Thoracic aorta (tissue), 2 donors: ENCODE measurements around the gene UBE3D. TPM values are rescaled to one million over a fixed set of nuclear protein-coding genes. Genes with fewer than 3 reads are reported as not detected.

Experiments
- ATAC-seq: fragments of 150-250 bp; one replicate; pipeline ENCODE4 v1.8.0; 2017; ENCODE audit warnings: low read depth; ENCODE audit not compliant: insufficient number of reproducible peaks, low FRiP score
- DNase-seq: peaks from one replicate; pipeline ENCODE4 v3.0.0-alpha.2; 2020; ENCODE audit warnings: low spot score
- H3K27ac ChIP-seq, 2 donors: fragments of 200-600 bp; sonication (generic); 1 replicate in 1 of 2; 2 replicates in 1 of 2; pipeline ENCODE4 v1.5.1; 2016; ENCODE audit warnings: mild to moderate bottlenecking in 2 of 2, moderate library complexity in 2 of 2
- H3K27me3 ChIP-seq: fragments of 200-600 bp; sonication (generic); replicated peaks from 2 replicates; pipeline ENCODE4 v1.6.0; 2016; ENCODE audit warnings: mild to moderate bottlenecking; ENCODE audit not compliant: insufficient read depth
- H3K36me3 ChIP-seq: fragments of 200-600 bp; sonication (generic); one replicate; pipeline ENCODE4 v1.5.1; 2016
- H3K4me1 ChIP-seq, 2 donors: fragments of 200-600 bp; sonication (generic); 1 replicate in 1 of 2; 2 replicates in 1 of 2; pipeline versions ENCODE4 v1.5.1 to v1.6.0; 2016; ENCODE audit warnings: low read depth in 2 of 2, mild to moderate bottlenecking in 1 of 2; ENCODE audit not compliant: control insufficient read depth in 1 of 2
- H3K4me3 ChIP-seq: fragments of 200-600 bp; sonication (generic); 2 replicates; pipeline ENCODE4 v1.5.1; 2016; ENCODE audit warnings: mild to moderate bottlenecking
- H3K9me3 ChIP-seq: fragments of 200-600 bp; sonication (generic); 2 replicates; pipeline ENCODE4 v1.5.1; 2016
- total RNA-seq, 2 donors: library from RNA; depleted of rRNA; stranded (reverse); fragments of >200 nt; gene quantifications; one replicate each; pipeline versions ENCODE4 v1.1.0 to v1.2.3, GENCODE V29; 2016
- TF ChIP-seq, protein P1 (sequence below): fragments of 200-600 bp; sonication (generic); IDR thresholded peaks from one replicate; pipeline ENCODE4 v1.5.1; 2019; ENCODE audit warnings: antibody characterized with exemption

Gene UBE3D
- total RNA-seq, 2 donors from 2014 or later = 9.6 to 14.0 TPM

DNA sequence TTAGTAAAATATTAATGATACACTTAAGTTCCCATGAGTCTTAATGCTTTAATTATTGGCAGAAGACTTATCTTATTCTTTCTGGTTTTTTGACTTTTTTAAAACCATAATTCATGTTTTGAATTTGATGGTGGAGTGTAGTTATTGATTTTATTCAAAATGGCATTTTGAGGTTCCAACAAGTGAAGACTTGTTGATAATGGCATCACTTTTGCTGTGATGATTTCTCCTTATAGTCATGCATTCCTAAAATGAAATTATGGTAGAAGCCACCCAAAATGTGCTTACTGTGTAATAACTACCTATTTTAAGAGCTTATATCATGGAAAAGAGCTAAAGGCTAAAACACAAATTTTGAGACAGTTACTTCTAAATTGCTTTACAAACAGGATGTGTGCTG lies 4.0 kb upstream of the UBE3D start:
- Histone ChIP-seq H3K9me3 (no peaks in the 10 kb centered on the region), H3K27me3 (no peaks in the 10 kb centered on the region), H3K4me3 (no peak overlapping the region), H3K36me3 (no peaks in the 10 kb centered on the region), H3K27ac (no peak overlapping the region), H3K4me1 (peaks cover 13 to 39% of the 10 kb centered on the region in 2 donors)
- TF ChIP-seq, protein P1, sequence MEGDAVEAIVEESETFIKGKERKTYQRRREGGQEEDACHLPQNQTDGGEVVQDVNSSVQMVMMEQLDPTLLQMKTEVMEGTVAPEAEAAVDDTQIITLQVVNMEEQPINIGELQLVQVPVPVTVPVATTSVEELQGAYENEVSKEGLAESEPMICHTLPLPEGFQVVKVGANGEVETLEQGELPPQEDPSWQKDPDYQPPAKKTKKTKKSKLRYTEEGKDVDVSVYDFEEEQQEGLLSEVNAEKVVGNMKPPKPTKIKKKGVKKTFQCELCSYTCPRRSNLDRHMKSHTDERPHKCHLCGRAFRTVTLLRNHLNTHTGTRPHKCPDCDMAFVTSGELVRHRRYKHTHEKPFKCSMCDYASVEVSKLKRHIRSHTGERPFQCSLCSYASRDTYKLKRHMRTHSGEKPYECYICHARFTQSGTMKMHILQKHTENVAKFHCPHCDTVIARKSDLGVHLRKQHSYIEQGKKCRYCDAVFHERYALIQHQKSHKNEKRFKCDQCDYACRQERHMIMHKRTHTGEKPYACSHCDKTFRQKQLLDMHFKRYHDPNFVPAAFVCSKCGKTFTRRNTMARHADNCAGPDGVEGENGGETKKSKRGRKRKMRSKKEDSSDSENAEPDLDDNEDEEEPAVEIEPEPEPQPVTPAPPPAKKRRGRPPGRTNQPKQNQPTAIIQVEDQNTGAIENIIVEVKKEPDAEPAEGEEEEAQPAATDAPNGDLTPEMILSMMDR = no peak
- no peak for ATAC-seq
- no peak for DNase-seq

DNA sequence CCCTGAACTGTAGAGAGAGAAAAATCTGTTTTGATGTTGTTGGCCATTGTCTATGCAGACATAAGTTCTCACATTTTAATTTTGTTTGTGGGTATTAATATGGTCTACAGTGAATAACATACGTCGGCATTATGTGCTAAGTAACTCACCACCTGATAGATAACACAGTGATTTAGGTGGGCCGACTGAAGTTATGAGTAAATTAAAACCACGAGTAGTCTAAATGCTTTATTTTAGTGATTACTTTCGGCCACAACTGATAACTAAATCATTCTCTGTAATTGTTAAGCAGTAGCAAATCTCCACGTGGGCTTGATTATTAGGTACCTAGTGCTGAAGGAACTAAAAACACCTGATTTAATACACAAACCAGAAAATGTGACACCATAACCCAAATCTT lies 3.0 kb upstream of the UBE3D start:
- TF ChIP-seq, protein P1 = no peak
- DNase-seq (no peak), ATAC-seq (no peak)
- Histone ChIP-seq H3K4me3 (peak overlapping the region; percentile 84), H3K27me3 (no peaks in the 10 kb centered on the region), H3K4me1 (peaks cover 13 to 44% of the 10 kb centered on the region in 2 donors), H3K9me3 (no peaks in the 10 kb centered on the region), H3K36me3 (no peaks in the 10 kb centered on the region), H3K27ac (no peak overlapping the region)

DNA sequence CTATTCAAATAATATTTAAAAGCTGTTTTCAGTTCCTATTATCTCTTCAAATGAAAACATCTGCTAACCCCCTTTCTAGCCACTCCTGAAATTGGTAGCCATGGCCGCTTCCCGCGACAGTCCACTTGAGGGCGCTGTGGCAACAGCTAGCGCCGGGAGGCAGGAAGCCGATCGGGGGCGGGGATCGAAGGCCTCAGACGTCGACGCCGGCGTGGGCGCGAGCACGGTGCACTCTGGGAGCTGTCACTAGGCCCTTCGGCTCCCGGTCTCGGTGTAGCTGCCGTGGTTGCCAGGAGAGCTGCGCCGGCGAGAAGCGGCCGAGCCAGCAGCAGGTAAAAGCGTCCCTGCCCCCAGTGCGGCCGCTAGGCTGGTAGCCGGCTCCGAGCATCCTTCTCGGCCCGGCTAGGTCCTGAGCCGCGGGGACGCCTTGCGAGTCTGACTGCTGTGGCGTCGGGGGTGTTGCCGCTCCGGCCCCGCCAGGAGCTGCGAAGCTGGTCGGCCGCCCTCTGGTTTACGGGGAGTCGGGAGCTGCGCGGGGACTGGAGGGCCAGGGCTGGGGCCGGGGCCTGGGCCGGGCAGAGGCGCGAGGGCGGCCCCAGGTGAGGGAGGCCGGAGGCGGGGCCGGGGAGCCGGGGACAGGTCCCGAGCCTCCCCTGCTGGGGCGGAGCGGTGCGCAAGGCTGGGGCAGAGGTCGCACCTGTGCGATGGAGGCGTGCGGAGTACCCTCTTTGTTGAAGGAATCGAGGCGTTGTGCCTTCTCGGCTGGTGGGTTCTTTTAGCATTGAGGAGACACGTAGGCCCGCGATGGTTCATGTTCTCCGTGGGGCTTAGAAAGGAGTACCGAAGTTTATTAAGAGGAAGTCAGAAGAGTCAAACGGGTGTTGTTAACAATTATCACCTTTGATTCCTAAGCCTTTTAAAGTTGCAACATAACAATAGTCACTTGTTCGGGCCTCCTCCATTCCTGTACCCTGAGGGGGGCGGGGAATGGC lies 2.1 kb upstream of the UBE3D start, which contains the start of gene DOP1A:
DOP1A (plus strand) TSS at position 224 of the 992 bp plus-strand sequence. CDS start 29,307 bp downstream, outside the sequence.
- TF ChIP-seq, protein P1 = peak; percentile 93
- Histone ChIP-seq H3K4me1 (peaks cover 13 to 44% of the 10 kb centered on the region in 2 donors), H3K36me3 (no peaks in the 10 kb centered on the region), H3K27me3 (no peaks in the 10 kb centered on the region), H3K27ac (peak within 1 kb of the TSS; percentile 81), H3K4me3 (peak within 1 kb of the TSS; percentile 84), H3K9me3 (no peaks in the 10 kb centered on the region)
- DNase-seq (peak; percentile 88), ATAC-seq (peak; percentile 84)

DNA sequence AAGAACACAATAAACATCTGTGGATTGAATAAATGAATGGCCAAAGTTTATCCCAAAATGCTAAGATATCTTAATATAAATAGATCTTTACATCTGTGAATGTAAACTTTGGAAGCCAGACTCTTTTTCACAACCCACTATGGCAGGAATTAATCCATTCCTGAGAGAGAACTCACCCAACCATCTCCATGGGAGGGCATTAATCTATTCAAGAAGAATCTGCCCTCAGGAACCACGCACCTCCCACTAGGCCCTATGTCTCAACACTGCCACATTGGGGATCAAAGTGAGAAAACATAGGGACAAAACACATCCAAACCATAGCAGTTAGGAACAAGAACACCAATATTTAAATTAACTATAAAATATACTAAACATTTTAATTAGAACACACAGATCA lies 3.4 kb downstream of the UBE3D start:
- Histone ChIP-seq H3K27me3 (no peaks in the 10 kb centered on the region), H3K4me1 (peaks cover 4 to 11% of the 10 kb centered on the region in 2 donors), H3K9me3 (no peaks in the 10 kb centered on the region), H3K4me3 (no peak overlapping the region), H3K36me3 (no peaks in the 10 kb centered on the region), H3K27ac (no peak overlapping the region)
- TF ChIP-seq, protein P1 = no peak
- DNase-seq = no peak
- no peak for ATAC-seq

DNA sequence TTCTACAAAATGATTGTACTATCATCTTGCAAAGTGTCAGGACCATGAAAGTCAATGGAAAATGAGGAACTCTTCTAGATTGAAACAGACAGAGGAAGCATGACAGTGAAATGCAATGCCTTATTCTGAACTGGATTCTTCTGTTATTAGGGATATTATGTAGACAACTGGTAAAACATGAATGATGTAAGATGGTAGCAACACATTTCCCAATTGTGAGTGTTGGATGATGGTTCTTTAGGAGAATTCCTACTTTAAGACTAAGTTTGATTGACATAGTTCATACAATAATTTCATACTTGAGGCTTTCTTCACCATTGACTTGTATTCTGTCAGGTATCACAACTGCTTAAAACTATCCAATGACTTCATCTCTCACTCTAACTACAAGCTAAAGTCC lies 4.5 kb downstream of the UBE3D start:
- H3K36me3 ChIP-seq = no peaks in the 10 kb centered on the region
- no peaks in the 10 kb centered on the region for H3K27me3 ChIP-seq
- no peaks in the 10 kb centered on the region for H3K9me3 ChIP-seq
- ATAC-seq (no peak), DNase-seq (no peak)
- no peak overlapping the region for H3K27ac ChIP-seq
- TF ChIP-seq, protein P1 = no peak
- H3K4me1 ChIP-seq = peaks cover 4 to 11% of the 10 kb centered on the region in 2 donors
- no peak overlapping the region for H3K4me3 ChIP-seq
